Activated CD4-positive, alpha-beta memory T cell treated with anti-CD3 and anti-CD28 coated beads, Interleukin-2, amount 10 ng/mL, durations not matched to agents 7 days and 5 days (primary cell): ENCODE results near the gene PLK3. TPM values are rescaled to one million over a fixed set of nuclear protein-coding genes. Genes with fewer than 3 reads are reported as not detected.
A peak's percentile ranks its signal among the peaks of the same experiment; 100 is the strongest.
"Not testable (repeated sequence)": the region's sequence is repeated elsewhere in the genome, so short reads cannot be mapped to it uniquely, and the experiment has no call there.

Experiments used
- CTCF ChIA-PET: fragments of 350-600 bp; sonication (Branson Sonifier 250); formaldehyde crosslinking; loops from one replicate; lab custom pipeline; 2021; ENCODE audit warnings: antibody characterized with exemption, inconsistent platforms; lab: Charles Lee
- POLR2A ChIA-PET: fragments of 350-600 bp; sonication (Branson Sonifier 250); formaldehyde crosslinking; loops from one replicate; lab custom pipeline; 2021; ENCODE audit warnings: antibody characterized with exemption; lab: Charles Lee
- DNase-seq: peaks from one replicate; pipeline ENCODE4 v3.0.0-alpha.2; 2020
- H3K27ac Mint-ChIP-seq: one replicate; pipeline ENCODE4 v1.8.0; 2021; ENCODE audit warnings: mild to moderate bottlenecking, mixed read lengths
- H3K27me3 Mint-ChIP-seq: one replicate; pipeline ENCODE4 v1.8.0; 2021; ENCODE audit warnings: mixed read lengths
- H3K36me3 Mint-ChIP-seq: one replicate; pipeline ENCODE4 v1.8.0; 2021; ENCODE audit warnings: low read depth, mixed read lengths
- H3K4me1 Mint-ChIP-seq: one replicate; pipeline ENCODE4 v1.8.0; 2021; ENCODE audit warnings: mixed read lengths
- H3K4me3 Mint-ChIP-seq: one replicate; pipeline ENCODE4 v1.8.0; 2021; ENCODE audit warnings: mild to moderate bottlenecking, mixed read lengths
- H3K9me3 Mint-ChIP-seq: one replicate; pipeline ENCODE4 v1.8.0; 2021; ENCODE audit warnings: mixed read lengths
- total RNA-seq, 2 experiments: library from RNA; stranded (reverse); gene quantifications; one replicate each; pipeline ENCODE4 v1.2.3, GENCODE V29; 2021

Gene PLK3
- total RNA-seq, 2 experiments from 2014 or later = 62.8 to 63.5 TPM

DNA sequence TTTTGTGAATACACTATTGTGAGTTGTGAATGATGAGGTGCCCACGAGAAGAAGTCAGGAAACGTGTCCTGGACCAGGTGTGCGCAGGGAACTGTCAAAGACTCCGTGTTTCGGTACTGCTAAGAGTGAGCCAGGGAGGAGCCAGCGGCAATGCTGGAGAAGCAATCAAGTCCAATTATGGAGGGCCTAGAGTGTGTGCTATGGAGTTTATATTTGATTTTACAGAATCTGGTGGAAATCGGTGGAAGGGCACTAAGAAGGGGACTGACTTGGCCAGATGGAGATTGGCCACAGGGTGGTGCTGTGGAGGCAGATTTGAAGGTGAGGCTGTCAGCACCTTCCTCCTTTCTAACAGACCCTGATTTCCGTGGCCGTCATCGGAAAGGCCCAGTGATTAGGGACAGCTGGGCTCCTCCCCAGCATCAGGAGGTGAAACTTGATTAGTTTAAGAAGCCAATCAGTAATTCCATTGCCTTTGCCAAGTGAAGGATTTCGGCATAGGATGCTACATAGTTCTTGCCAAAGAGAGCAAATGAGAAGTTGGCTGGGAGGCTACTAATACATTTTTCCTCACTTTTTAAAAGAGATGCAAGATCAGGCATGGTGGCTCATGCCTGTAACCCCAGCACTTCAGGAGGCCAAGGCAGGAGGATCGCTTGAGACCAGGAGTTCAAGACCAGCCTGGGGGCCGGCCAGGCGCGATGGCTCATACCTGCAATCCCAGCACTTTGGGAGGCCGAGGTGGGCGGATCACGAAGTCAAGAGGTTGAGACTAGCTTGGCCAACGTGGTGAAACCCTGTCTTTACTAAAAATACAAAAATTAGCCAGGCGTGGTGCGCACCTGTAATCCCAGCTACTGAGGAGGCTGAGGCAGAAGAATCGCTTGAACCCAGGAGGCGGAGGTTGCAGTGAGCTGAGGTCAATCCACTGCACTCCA is 35.8 kb downstream of the PLK3 start:
- Mint-ChIP-seq H3K4me3 (no peak overlapping the region), H3K9me3 (no peaks in the 10 kb centered on the region), H3K4me1 (peaks cover 7% of the 10 kb centered on the region), H3K27ac (no peak overlapping the region), H3K27me3 (peaks cover under 1% of the 10 kb centered on the region), H3K36me3 (no peaks in the 10 kb centered on the region)
- POLR2A ChIA-PET = interaction anchor here (0.7 to 4.0 kb wide), 9 partner anchors 9 to 176 kb away, joined by 3 to 16 read pairs (median 4); partner anchors contain the start of genes BTBD19, HECTD3, RPS8 and UROD
- CTCF ChIA-PET = interaction anchor here (0.6 to 1.9 kb wide), 10 partner anchors 10 to 457 kb away, joined by 3 to 16 read pairs (median 3); partner anchors contain the start of genes BTBD19, HECTD3, PLK3 and UROD
- DNase-seq = peak; percentile 90

DNA sequence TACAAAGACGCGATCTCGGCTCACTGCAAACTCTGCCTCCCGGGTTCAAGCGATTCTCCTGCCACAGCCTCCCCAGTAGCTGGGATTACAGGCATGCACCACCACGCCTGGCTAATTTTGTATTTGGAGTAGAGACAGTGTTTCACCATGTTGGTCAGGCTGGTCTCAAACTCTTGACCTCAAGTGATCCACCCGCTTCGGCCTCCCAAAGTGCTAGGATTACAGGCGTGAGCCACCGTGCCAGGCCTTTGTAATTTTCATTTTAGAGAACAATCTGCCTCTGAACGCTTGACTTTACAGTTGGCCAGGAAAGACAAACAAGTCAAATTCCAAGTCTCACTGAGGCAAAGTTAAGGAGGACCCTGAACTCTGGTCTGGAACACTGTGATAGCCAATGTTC is 38.1 kb downstream of the PLK3 start:
- CTCF ChIA-PET = interaction anchor here (0.6 to 1.3 kb wide), 2 partner anchors 45 to 46 kb away, joined by 3 to 5 read pairs; no protein-coding TSS in a partner anchor

DNA sequence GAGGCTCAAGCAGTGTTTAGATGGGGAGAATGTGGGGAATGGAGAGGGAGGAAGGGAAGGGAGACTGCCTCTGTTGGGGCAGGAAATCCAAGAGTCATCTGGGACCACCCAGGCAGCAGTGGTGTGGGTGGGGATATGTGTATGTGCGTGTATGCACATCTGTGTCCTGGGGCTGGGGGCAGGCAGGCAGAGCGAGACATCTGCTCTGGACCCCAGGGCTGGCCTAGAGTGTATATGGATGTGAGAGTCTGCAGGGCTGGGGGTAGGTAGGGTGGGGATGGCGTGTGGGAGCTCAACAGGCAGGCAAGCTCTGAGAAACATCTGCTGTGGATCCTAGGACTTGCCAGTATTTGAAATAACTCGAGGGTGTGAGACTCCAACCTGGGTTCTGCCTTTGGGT is 39.4 kb downstream of the PLK3 start:
- ChIA-PET CTCF (no interaction called here), POLR2A (no interaction called here)
- H3K27me3 Mint-ChIP-seq = peaks cover 21% of the 10 kb centered on the region
- H3K27ac Mint-ChIP-seq = no peak overlapping the region
- DNase-seq = no peak
- H3K4me1 Mint-ChIP-seq = peaks cover 11% of the 10 kb centered on the region
- peaks cover 1% of the 10 kb centered on the region for H3K36me3 Mint-ChIP-seq
- H3K4me3 Mint-ChIP-seq = no peak overlapping the region
- H3K9me3 Mint-ChIP-seq = no peaks in the 10 kb centered on the region

More for the DNA sequence above, 38.1 kb downstream of the PLK3 start:
- POLR2A ChIA-PET, H3K36me3 Mint-ChIP-seq, H3K27ac Mint-ChIP-seq, H3K9me3 Mint-ChIP-seq, H3K4me3 Mint-ChIP-seq, DNase-seq: not testable (repeated sequence)
- Mint-ChIP-seq H3K27me3 (peaks cover 16% of the 10 kb centered on the region), H3K4me1 (peaks cover 11% of the 10 kb centered on the region)

DNA sequence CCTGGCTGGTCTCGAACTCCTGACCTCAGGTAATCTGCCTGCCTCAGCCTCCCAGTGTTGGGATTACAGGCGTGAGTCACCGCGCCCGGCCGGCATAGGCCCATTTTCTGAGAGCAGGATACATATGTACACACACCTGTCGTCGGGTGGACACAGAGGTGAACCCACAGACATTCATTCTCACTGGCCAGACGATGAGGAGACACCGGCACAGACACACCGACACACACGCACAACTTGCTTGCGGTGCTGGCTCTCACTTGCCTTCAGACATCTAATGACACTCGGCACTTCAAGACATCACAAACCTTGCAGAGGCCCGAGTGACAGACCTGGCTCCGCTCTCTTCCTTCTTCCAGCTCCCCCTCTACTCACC is 42.3 kb downstream of the PLK3 start:
- DNase-seq = no peak
- Mint-ChIP-seq H3K27me3 (peaks cover 23% of the 10 kb centered on the region), H3K4me1 (peaks cover 4% of the 10 kb centered on the region), H3K27ac (no peak overlapping the region), H3K9me3 (no peaks in the 10 kb centered on the region), H3K36me3 (peaks cover 6% of the 10 kb centered on the region), H3K4me3 (no peak overlapping the region)
- POLR2A ChIA-PET = interaction anchor here (1.0 to 1.4 kb wide), 3 partner anchors 12 to 169 kb away, joined by 3 to 4 read pairs (median 3); partner anchors contain the start of gene HECTD3
- CTCF ChIA-PET = interaction anchor here (0.5 kb wide), 1 partner anchor 573 kb away, joined by 4 read pairs; no protein-coding TSS in a partner anchor

DNA sequence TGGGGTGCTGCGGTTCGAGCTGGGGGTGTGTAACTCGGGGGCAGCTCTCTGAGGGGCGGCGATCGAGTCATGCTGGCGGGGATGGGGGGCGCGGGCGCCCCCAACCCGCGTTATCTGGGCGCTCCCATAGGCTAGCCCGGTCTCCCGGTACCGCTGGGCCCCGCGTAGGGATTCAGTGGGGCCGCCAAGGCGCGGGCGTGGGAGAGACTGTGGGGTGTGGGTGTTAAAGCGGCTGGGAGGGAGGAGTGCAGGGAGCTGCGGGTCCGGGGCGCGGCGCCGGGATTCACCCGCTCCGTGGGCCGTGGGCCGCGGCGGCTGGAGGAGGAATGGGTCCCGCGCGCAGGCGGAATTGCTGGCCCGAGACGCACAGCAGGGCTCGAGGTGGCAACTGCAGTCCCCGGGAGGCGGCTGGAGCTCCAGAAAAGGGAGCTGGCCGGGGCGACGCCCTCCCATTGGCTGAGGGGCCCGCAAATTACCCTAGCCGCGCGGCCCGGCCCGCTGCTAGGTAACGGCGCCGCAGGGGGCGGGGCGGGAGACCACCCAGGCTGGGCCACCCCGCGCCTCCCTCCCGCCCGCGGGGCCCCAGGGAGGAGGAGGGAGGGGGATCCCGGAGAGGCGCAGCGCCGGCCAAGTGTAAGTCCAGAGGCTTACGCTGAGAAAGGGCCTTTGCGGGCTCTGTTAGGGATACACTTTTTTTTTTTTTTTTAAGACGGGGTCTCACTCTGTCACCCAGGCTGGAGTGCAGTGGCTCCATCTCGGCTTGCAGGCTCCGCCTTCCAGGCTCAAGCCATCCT is 42.9 kb downstream of the PLK3 start, which contains the start of gene PTCH2:
Gene PTCH2, minus strand, starts transcription at position 392 of the 794 bp plus-strand sequence. Its CDS starts 321 bp downstream, at position 71.
- H3K9me3 Mint-ChIP-seq = no peaks in the 10 kb centered on the region
- DNase-seq = no peak
- H3K27ac Mint-ChIP-seq = no peak within 1 kb of the TSS
- H3K27me3 Mint-ChIP-seq = peaks cover 23% of the 10 kb centered on the region
- CTCF ChIA-PET = interaction anchor here (0.5 kb wide), 1 partner anchor 573 kb away, joined by 4 read pairs; no protein-coding TSS in a partner anchor
- POLR2A ChIA-PET = interaction anchor here (1.0 to 1.4 kb wide), 4 partner anchors 12 to 168 kb away, joined by 3 to 4 read pairs (median 3); partner anchors contain the start of genes HECTD3 and RPS8
- H3K4me3 Mint-ChIP-seq = no peak within 1 kb of the TSS
- H3K4me1 Mint-ChIP-seq = peaks cover 4% of the 10 kb centered on the region
- H3K36me3 Mint-ChIP-seq = peaks cover 6% of the 10 kb centered on the region

DNA sequence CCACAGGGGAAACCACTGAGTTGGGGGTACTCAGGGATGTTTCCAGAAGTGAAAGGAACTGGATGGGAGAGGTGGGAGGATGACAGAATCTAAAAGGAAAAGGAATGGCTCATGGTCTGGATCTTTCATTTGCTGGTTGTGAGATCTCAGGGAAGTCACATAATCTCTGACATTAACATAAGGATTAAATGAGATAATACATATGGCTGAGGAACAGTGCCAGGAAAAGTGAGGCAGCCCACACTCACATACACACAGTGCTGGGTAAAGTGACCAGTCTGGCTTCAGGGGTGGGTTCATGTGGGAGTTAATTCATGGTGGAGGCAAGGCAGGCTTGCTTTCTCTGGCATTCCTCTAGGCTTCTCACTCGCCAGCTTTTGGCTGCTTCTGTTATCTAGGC is 46.8 kb downstream of the PLK3 start:
- H3K36me3 Mint-ChIP-seq = peaks cover 6% of the 10 kb centered on the region
- H3K27me3 Mint-ChIP-seq = peaks cover 15% of the 10 kb centered on the region
- DNase-seq = no peak
- H3K4me1 Mint-ChIP-seq = peaks cover under 1% of the 10 kb centered on the region
- H3K4me3 Mint-ChIP-seq = no peak overlapping the region
- H3K9me3 Mint-ChIP-seq = no peaks in the 10 kb centered on the region
- H3K27ac Mint-ChIP-seq = no peak overlapping the region
- CTCF ChIA-PET = no interaction called here
- POLR2A ChIA-PET = no interaction called here

DNA sequence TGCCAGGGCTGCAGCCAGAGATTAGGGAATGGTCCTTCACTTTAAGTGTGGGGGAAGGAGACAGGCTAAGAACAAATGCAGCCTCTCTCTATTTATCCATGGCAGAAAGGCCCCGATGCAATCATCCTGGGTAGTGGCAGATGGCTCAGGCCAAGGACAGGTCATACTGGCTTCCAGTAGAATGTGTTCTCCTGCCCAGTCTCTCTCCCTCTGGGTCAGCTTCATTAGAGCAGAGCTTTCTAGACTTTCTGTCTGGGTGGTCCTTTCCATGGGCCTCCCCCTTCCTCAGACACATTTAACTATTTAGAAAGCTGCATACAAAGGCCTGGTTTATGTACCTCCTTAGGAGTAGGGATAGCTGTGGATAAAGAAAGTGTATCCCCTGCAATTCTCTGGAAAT is 47.7 kb downstream of the PLK3 start:
- ChIA-PET CTCF (interaction anchor here (1.1 kb wide), 1 partner anchor 12 kb away, joined by 4 read pairs; no protein-coding TSS in a partner anchor), POLR2A (interaction anchor here (1.0 to 2.0 kb wide), 2 partner anchors 29 to 117 kb away, joined by 3 to 10 read pairs; partner anchors contain the start of gene RNU5D-1)
- DNase-seq = no peak
- peaks cover 7% of the 10 kb centered on the region for H3K27me3 Mint-ChIP-seq
- peaks cover 8% of the 10 kb centered on the region for H3K36me3 Mint-ChIP-seq
- H3K4me3 Mint-ChIP-seq = no peak overlapping the region
- no peaks in the 10 kb centered on the region for H3K4me1 Mint-ChIP-seq
- H3K27ac Mint-ChIP-seq = no peak overlapping the region
- H3K9me3 Mint-ChIP-seq = no peaks in the 10 kb centered on the region

DNA sequence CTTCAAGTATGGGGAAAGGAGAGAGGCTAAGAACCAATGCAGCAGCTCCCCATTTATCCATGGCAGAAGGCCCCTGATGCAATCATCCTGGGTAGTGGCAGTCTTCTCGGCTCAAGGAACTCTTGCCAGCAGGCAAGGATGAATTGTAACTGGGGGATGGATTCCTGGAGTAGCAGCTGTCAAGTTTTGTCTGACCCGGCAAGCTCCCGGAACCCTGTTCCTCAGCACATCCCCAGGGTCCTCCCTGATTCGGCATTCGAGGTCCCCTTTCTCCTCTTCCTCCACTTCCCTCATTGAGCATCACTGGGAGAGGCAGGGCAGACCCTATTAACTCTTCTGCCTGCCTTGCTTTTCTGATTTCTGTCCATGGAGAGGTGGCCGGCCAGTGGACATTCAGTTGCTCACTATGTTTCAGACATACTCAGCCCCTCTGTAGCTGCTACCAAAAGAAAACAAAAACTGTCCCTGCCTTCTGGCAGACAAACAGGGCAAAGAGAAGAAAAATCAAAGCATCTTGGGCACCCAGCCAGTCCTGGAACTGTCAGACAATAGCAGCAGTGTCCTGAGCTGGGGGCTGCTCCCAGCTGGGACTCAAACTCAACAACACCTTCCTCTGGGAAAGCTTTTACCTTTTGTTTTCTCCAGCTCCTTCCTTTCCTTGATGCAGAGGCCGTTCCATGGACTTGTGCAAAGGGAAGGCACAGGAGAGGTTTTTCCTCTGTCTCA is 48.4 kb downstream of the PLK3 start:
- no peak for DNase-seq
- H3K4me1 Mint-ChIP-seq = no peaks in the 10 kb centered on the region
- no peaks in the 10 kb centered on the region for H3K9me3 Mint-ChIP-seq
- ChIA-PET POLR2A (interaction anchor here (1.0 to 2.0 kb wide), 3 partner anchors 25 to 117 kb away, joined by 3 to 10 read pairs (median 3); partner anchors contain the start of gene RNU5D-1), CTCF (interaction anchor here (0.6 to 1.1 kb wide), 2 partner anchors 13 to 74 kb away, joined by 3 to 4 read pairs; no protein-coding TSS in a partner anchor)
- no peak overlapping the region for H3K27ac Mint-ChIP-seq
- no peak overlapping the region for H3K4me3 Mint-ChIP-seq
- peaks cover 7% of the 10 kb centered on the region for H3K27me3 Mint-ChIP-seq
- H3K36me3 Mint-ChIP-seq = peaks cover 9% of the 10 kb centered on the region

DNA sequence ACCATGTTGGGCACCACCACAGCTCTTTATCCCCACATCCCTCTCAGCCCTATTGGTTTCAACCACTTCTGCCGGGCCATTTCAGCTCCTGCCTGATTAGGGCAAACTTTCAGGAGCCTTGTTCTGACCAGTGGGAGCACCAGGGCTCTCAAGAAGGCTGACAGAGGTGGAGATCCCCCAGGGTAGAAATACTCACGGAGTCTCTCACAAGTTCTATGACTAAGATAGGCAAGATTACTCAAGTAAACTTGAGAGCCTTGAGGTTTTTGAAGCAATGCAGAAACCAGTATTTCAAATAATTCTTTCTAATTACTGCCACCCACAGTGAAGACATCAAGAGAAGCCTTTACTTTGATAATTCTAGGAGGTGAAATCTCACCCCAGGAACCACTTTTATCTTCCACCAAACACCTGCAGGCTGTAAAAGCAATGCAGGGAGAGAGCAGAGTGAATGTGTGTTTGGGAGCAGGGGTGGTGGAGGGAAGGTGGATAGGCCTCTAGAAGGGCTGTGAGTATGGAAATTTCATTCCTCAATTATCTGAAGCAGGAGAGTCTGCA is 49.5 kb downstream of the PLK3 start:
- H3K4me1 Mint-ChIP-seq = no peaks in the 10 kb centered on the region
- peaks cover 11% of the 10 kb centered on the region for H3K36me3 Mint-ChIP-seq
- H3K9me3 Mint-ChIP-seq = no peaks in the 10 kb centered on the region
- H3K27me3 Mint-ChIP-seq = peaks cover 2% of the 10 kb centered on the region
- ChIA-PET POLR2A (no interaction called here), CTCF (no interaction called here)
- no peak overlapping the region for H3K4me3 Mint-ChIP-seq
- H3K27ac Mint-ChIP-seq = no peak overlapping the region
- no peak for DNase-seq

DNA sequence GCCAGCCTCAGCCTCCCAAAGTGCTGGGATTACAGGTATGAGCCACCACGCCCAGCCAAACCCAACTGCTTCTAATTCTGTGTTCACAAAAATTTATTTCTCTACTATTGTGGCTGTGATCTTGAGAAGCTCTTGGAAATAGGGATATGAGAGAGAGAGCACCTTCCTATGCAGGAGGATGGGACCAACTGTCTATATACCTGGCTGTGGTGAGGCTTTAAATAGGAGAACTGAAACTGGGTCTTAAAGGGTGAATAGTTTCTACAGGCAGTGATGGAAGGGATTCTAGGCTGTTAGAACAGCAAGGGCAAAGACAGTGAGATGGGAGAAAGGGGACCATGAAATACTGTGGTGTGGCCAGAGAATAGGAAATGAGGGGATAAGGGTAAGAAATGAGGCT is 51.1 kb downstream of the PLK3 start:
- Mint-ChIP-seq H3K4me1 (no peaks in the 10 kb centered on the region), H3K36me3 (peaks cover 13% of the 10 kb centered on the region), H3K27me3 (no peaks in the 10 kb centered on the region), H3K27ac (no peak overlapping the region), H3K4me3 (no peak overlapping the region), H3K9me3 (no peaks in the 10 kb centered on the region)
- ChIA-PET CTCF (no interaction called here), POLR2A (no interaction called here)
- DNase-seq = no peak

DNA sequence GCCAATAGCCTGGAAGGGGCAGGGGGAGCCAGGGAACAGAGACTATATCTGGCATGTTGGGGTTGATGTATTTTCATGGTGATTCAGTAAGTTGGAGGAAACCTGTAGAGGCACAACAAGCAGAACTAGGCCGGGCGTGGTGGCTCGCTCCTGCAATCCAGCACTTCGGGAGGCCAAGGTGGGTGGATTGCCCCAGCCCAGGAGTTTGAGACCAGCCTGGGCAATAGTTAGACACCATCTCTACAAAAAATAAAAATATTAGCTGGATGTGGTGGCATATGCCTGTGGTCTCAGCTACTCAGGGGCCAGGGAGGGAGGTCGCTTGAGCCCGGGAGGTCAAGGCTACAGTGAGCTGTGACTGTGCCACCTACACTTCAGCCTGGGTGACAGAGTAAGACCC is 53.0 kb downstream of the PLK3 start:
- no peaks in the 10 kb centered on the region for H3K4me1 Mint-ChIP-seq
- ChIA-PET POLR2A (interaction anchor here (0.7 kb wide), 1 partner anchor 187 kb away, joined by 4 read pairs; no protein-coding TSS in a partner anchor), CTCF (interaction anchor here (0.6 to 0.7 kb wide), 2 partner anchors 35 to 112 kb away, joined by 3 to 4 read pairs; no protein-coding TSS in a partner anchor)
- no peak overlapping the region for H3K27ac Mint-ChIP-seq
- no peaks in the 10 kb centered on the region for H3K9me3 Mint-ChIP-seq
- no peaks in the 10 kb centered on the region for H3K27me3 Mint-ChIP-seq
- H3K4me3 Mint-ChIP-seq = no peak overlapping the region
- peaks cover 17% of the 10 kb centered on the region for H3K36me3 Mint-ChIP-seq
- DNase-seq = no peak
